Neuronal stem cell (in vitro differentiated cells): Measurements from ENCODE around the gene LCE1E.

Experiments used
- DNase-seq: peaks from one replicate; pipeline ENCODE4 v3.0.0-alpha.2; 2013; ENCODE audit warnings: low spot score
- H2AFZ ChIP-seq: one replicate; pipeline ENCODE4 v1.6.1; 2013; ENCODE audit warnings: mild to moderate bottlenecking, low read length, inconsistent platforms
- H2AK5ac ChIP-seq: 2 replicates; pipeline ENCODE4 v1.6.1; 2013; ENCODE audit warnings: low read depth, mild to moderate bottlenecking, inconsistent platforms, low read length, moderate library complexity, mixed read lengths
- H2BK120ac ChIP-seq: 2 replicates; pipeline ENCODE4 v1.6.1; 2013; ENCODE audit warnings: low read depth, mild to moderate bottlenecking, inconsistent platforms, low read length, moderate library complexity, mixed read lengths
- H2BK12ac ChIP-seq: one replicate; pipeline ENCODE4 v1.6.1; 2013; ENCODE audit warnings: low read length, inconsistent platforms
- H2BK15ac ChIP-seq: 2 replicates; pipeline ENCODE4 v1.6.1; 2013; ENCODE audit warnings: mild to moderate bottlenecking, low read length, inconsistent platforms, mixed read lengths
- H2BK5ac ChIP-seq: one replicate; pipeline ENCODE4 v1.6.1; 2013; ENCODE audit warnings: inconsistent platforms, mild to moderate bottlenecking, low read length, moderate library complexity
- H3K14ac ChIP-seq: one replicate; pipeline ENCODE4 v1.6.1; 2013; ENCODE audit warnings: low read length, inconsistent platforms
- H3K18ac ChIP-seq: 2 replicates; pipeline ENCODE4 v1.6.1; 2013; ENCODE audit warnings: low read length, inconsistent platforms
- H3K23ac ChIP-seq: 2 replicates; pipeline ENCODE4 v1.6.1; 2013; ENCODE audit warnings: low read depth, mild to moderate bottlenecking, mixed read lengths, low read length, inconsistent platforms; ENCODE audit not compliant: poor library complexity
- H3K27ac ChIP-seq: replicated peaks from 3 replicates; pipeline ENCODE4 v1.5.1; 2013; ENCODE audit warnings: low read length, inconsistent platforms
- H3K27me3 ChIP-seq, 3 experiments: 2 replicates each; pipeline ENCODE4 v1.6.1; 2013; ENCODE audit warnings: low read length in 3 of 3, mild to moderate bottlenecking in 2 of 3, inconsistent platforms in 1 of 3, low read depth in 1 of 3, mixed read lengths in 1 of 3, moderate library complexity in 1 of 3; ENCODE audit not compliant: control insufficient read depth in 3 of 3, insufficient read depth in 3 of 3
- H3K36me3 ChIP-seq, 2 donors: replicated peaks in 1 of 2; 2 replicates each; pipeline ENCODE4 v1.6.1; 2013; ENCODE audit warnings: low read length in 2 of 2; ENCODE audit not compliant: control insufficient read depth in 2 of 2, insufficient read depth in 2 of 2
- H3K4ac ChIP-seq: 2 replicates; pipeline ENCODE4 v1.6.1; 2013; ENCODE audit warnings: inconsistent platforms, mild to moderate bottlenecking, low read length, moderate library complexity
- H3K4me1 ChIP-seq, 2 donors: 1 replicate in 1 of 2; 2 replicates in 1 of 2; pipeline ENCODE4 v1.6.1; 2013; ENCODE audit warnings: low read length in 2 of 2, low read depth in 1 of 2; ENCODE audit not compliant: control insufficient read depth in 2 of 2, insufficient read depth in 1 of 2
- H3K4me2 ChIP-seq: one replicate; pipeline ENCODE4 v1.6.1; 2013; ENCODE audit warnings: mild to moderate bottlenecking, low read length, inconsistent platforms; ENCODE audit not compliant: insufficient read depth, poor library complexity, severe bottlenecking
- H3K4me3 ChIP-seq, 2 donors: 2 replicates each; pipeline ENCODE4 v1.5.1; 2013; ENCODE audit warnings: low read length in 2 of 2, mild to moderate bottlenecking in 2 of 2, inconsistent platforms in 1 of 2, moderate library complexity in 1 of 2
- H3K79me1 ChIP-seq: one replicate; pipeline ENCODE4 v1.6.1; 2013; ENCODE audit warnings: low read depth, mild to moderate bottlenecking, inconsistent platforms, low read length, moderate library complexity
- H3K9ac ChIP-seq: one replicate; pipeline ENCODE4 v1.6.1; 2013; ENCODE audit warnings: mild to moderate bottlenecking, low read depth, low read length, inconsistent platforms; ENCODE audit not compliant: poor library complexity
- H3K9me3 ChIP-seq, 2 donors: replicated peaks in 1 of 2; 2 replicates each; pipeline versions ENCODE3 to v1.6.1; 2013; ENCODE audit warnings: low read length in 2 of 2, mild to moderate bottlenecking in 2 of 2, inconsistent platforms in 1 of 2, low read depth in 1 of 2, mixed read lengths in 1 of 2, moderate library complexity in 1 of 2; ENCODE audit not compliant: control insufficient read depth in 2 of 2, insufficient read depth in 1 of 2
- H4K8ac ChIP-seq: one replicate; pipeline ENCODE4 v1.6.1; 2013; ENCODE audit warnings: low read depth, mild to moderate bottlenecking, inconsistent platforms, low read length, moderate library complexity
- H4K91ac ChIP-seq: one replicate; pipeline ENCODE4 v1.6.1; 2013; ENCODE audit warnings: low read length, low read depth, mild to moderate bottlenecking, inconsistent platforms; ENCODE audit not compliant: poor library complexity
- WGBS, 2 donors: extraction: QIAGEN DNeasy Blood & Tissue Kit; methylation state at CpG; one replicate each; pipeline ENCODE4 v1.1.7; 2013; ENCODE audit warnings: missing lambda C conversion rate in 2 of 2, mixed read lengths in 1 of 2; ENCODE audit not compliant: insufficient read length in 2 of 2, insufficient replicate concordance in 1 of 2; ENCODE audit errors: extremely low coverage in 2 of 2; 5-methylcytosine and 5-hydroxymethylcytosine counted together

Gene LCE1E

GRCh38 chr1:152836870-152837269, 50.8 kb downstream of the LCE1E start:
- Histone ChIP-seq H3K4me2 (no peak overlapping the region), H4K91ac (no peak overlapping the region), H3K23ac (no peak overlapping the region), H2AFZ (no peak overlapping the region), H2BK15ac (no peak overlapping the region), H4K8ac (no peak overlapping the region), H3K9ac (no peak overlapping the region), H3K27ac (no peak overlapping the region), H3K4me1 (no peaks in the 10 kb centered on the region), H3K14ac (no peak overlapping the region), H3K27me3 (no peaks in the 10 kb centered on the region), H2AK5ac (no peak overlapping the region), H2BK12ac (no peak overlapping the region), H3K4me3 (no peak overlapping the region), H3K4ac (no peak overlapping the region), H3K36me3 (no peaks in the 10 kb centered on the region), H2BK5ac (no peak overlapping the region), H3K79me1 (no peaks in the 10 kb centered on the region), H3K18ac (no peak overlapping the region), H2BK120ac (no peak overlapping the region), H3K9me3 (peaks cover 0 to 8% of the 10 kb centered on the region in 2 donors)
- DNase-seq: no peak
- no CpG with 5 or more reads among the region's 2 CpGs for WGBS, 2 donors
